ENCODE measurements around the gene TMEM202.
"Not testable (repeated sequence)": the region's sequence is repeated elsewhere in the genome, so short reads cannot be mapped to it uniquely, and the experiment has no call there.

The TMEM202 gene

GRCh38 chr15:72397796-72398588, at the start of gene TMEM202:
TMEM202 (plus strand) TSS chr15:72398305; CDS start chr15:72398327, 22 bp downstream.
- DNase-seq (ENCODE audit: low read depth in 3 of 3, low spot score in 1 of 3): no peak

DNA sequence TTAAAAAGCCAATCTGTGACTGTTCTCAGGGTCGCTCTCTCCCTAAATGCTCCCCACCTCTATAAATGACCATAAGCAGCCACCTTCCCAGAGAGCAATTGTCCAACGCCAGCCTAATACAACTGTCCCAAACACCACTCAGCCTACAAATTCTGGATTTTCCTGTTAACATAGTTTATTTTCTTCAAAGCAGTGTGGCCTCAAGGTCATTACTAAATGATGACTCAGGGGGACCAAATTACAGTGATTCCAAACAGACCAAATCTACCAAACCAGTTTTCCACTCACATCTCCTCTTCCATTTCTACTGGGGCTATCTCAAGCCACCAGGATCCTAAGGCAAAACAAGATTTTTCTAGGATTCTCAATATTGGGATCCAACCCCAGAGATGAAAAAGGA, 44.8 kb upstream of the TMEM202 start:
- DNase-seq (ENCODE audit: low read depth in 3 of 3, low spot score in 1 of 3): no peak

GRCh38 chr15:72354496-72354895, 43.6 kb upstream of the TMEM202 start:
- no peak for DNase-seq (ENCODE audit: low read depth in 3 of 3, low spot score in 1 of 3)

DNA sequence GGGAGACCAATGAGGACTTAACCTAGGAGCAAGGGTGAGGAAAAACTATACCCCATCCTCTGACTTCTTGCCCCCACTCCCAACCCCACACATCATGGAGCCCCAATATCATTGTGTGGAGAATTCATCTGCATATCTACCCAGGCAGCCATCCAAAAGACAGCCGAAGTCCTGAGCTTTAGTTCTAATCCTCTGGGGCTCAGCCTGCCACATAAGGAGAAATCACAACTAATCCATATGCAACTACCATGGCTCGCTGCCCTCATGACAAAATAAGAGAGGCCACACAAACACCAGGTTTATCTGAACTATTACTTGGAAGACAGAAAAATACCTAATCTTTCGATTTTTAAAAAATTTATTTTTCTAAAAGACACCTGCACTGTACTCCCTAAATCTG, 40.0 kb upstream of the TMEM202 start:
- DNase-seq (ENCODE audit: low read depth in 3 of 3, low spot score in 1 of 3): no peak

GRCh38 chr15:72358650-72359171, 39.4 kb upstream of the TMEM202 start:
- DNase-seq (ENCODE audit: low read depth in 3 of 3, low spot score in 1 of 3): no peak

DNA sequence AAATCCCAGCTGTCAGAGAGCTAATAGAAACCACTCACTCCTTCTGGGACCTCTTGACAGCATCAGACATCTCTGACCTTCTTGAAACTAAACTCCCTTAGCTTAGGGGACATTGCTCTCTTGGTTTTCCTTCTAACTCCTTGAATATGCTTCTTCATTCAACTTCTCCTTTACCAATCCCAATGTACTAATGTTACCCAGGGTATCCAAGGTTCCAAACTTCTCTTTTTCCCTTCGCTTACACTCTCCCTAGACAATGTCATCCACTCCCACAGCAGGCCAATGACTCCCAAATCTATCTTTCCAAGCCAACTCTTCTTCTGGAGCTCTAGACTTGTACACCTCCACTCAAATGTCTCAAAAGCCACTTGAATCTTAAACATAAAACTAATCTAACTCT, 36.9 kb upstream of the TMEM202 start:
- DNase-seq (ENCODE audit: low read depth in 3 of 3, low spot score in 1 of 3): no peak

GRCh38 chr15:72365844-72366243, 32.3 kb upstream of the TMEM202 start:
- no peak for DNase-seq (ENCODE audit: low read depth in 3 of 3, low spot score in 1 of 3)

GRCh38 chr15:72368325-72368724, 29.8 kb upstream of the TMEM202 start:
- DNase-seq (ENCODE audit: low read depth in 3 of 3, low spot score in 1 of 3): no peak

- no peak for DNase-seq (ENCODE audit: low read depth in 3 of 3, low spot score in 1 of 3)
Observed at GRCh38 chr15:72368899-72369298, 29.2 kb upstream of the TMEM202 start.

GRCh38 chr15:72369964-72370363, 28.1 kb upstream of the TMEM202 start:
- DNase-seq (ENCODE audit: low read depth in 3 of 3, low spot score in 1 of 3): no peak

GRCh38 chr15:72372361-72372760, 25.7 kb upstream of the TMEM202 start:
- no peak for DNase-seq (ENCODE audit: low read depth in 3 of 3, low spot score in 1 of 3)

DNA sequence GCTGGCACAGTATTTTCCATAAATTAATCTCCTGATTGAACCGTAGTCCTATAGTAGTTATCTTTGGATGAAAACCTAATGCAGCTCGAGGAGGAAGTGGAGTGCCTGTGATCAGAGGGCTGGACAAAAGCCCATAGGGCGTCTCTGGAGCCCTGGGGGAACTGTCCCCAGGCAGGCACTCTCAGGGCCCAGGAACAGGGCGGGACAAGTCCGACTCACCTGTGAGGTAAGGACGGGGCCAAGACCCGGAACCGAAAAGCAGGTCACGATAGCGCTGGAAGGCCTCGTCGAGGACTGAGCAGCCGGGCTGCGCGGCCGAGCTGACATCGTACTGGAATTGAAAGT, 22.6 kb upstream of the TMEM202 start:
- no peak for DNase-seq (ENCODE audit: low read depth in 3 of 3, low spot score in 1 of 3)

GRCh38 chr15:72375846-72376581, 22.1 kb upstream of the TMEM202 start, which contains the start of gene HEXA:
HEXA (minus strand) TSS chr15:72376014; CDS start chr15:72375972, 42 bp downstream.
- peak; percentile 84 to 98 (median 88) for DNase-seq (ENCODE audit: low read depth in 3 of 3, low spot score in 1 of 3)

DNA sequence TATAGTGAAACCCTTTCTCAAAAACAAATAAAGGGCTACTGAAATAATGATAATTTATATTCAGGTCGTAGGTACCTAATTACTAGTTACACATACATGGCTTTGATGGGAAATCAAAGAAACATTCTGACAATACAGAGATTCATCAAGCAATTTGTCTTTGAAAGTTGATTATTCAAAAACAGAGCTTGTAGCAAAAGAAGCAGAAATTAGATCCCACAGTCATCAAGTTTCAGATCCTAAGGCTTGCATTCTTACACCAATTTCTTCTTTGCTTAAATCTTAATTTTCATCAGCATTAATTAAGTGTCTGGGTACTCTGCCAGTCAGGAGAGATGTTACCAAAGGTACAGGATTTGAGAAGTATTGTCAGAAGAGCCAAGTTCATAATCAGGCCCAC, 20.8 kb upstream of the TMEM202 start:
- DNase-seq (ENCODE audit: low read depth in 3 of 3, low spot score in 1 of 3): no peak

DNA sequence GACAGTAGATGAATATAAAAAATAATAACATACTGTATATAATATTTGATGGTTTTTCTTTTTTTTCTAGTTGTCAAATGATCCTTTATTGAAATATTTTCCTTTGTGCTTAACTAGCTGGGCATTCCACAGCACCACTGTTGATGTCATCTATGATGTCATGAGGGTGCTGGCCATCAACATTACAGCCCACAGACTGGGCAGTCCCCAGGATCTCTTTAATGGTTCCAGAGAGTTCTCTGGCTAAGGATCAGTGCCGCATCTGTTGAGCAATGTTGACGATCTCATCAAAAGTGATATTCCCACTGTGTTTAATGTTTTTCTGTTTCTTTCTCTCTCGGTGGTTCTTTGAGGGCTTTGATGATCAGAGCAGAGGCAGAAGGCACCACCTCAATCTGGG, 19.0 kb upstream of the TMEM202 start:
- not testable (repeated sequence) for DNase-seq (ENCODE audit: low read depth in 3 of 3, low spot score in 1 of 3)

DNA sequence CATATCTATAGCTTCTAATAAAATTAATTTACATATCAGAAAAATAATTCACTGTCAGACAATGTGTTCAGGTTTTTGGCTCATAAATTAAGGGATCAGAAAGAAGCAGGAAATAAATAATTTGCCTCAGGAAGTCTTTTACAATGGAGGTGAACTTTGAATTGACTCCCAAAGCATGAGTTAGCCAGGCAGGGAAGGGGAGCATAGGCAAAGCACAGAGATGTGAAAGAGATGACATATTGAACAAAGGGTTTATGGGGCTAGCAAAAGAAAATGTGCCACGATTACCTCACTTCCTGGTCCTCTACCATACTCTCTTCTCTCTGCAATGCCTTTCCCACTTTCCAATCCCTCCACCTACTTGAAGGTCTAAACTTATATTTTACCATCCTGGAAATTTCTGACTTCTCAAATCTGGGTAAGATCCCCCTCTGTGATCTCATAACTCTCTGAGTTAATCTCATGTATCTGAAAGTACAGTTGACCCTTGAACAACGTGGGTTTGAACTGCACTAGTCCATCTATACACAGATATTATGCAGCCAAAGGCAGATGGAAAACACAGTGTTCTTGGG, 18.2 kb upstream of the TMEM202 start:
- no peak for DNase-seq (ENCODE audit: low read depth in 3 of 3, low spot score in 1 of 3)

DNA sequence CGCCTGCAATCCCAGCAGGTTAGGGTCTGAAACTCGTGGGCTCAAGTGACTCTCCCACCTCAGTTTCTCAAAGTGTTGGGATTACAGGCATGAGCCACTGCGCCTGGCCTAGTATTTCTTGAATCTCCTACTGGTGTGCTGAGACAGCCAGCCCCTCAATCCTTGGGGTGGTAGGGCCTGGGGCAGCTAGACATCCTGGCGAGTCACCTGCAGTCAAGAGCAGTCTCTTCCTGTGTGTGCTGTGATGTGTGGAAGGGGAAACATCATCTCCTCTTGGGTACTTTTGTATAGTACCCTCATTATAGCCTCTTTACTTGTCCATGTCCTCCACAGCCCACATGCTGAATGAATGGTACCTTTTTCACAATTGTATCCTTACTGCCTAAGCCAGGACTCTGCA, 17.4 kb upstream of the TMEM202 start:
- no peak for DNase-seq (ENCODE audit: low read depth in 3 of 3, low spot score in 1 of 3)

GRCh38 chr15:72382146-72382545, 16.0 kb upstream of the TMEM202 start:
- no peak for DNase-seq (ENCODE audit: low read depth in 3 of 3, low spot score in 1 of 3)

DNA sequence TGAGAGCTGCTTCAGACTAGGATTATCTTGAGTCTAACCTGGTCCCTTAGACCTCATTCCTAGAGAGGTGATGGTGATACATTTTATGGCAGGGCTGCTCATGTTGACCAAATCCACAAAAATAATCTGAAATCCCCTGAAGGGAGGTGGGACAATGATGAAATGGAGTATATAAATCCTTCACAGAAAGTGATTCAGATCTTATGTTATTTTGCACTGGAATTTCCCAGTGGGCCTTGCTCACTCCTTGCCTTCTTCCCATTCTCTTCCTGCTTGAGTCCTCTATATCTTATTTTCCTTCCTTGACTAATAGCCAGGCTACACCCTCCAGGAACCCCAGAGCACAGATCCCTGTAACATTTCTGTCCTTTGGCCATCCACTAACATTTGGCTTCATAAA, 10.4 kb upstream of the TMEM202 start:
- DNase-seq (ENCODE audit: low read depth in 3 of 3, low spot score in 1 of 3): no peak

GRCh38 chr15:72389231-72389630, 8.9 kb upstream of the TMEM202 start:
- DNase-seq (ENCODE audit: low read depth in 3 of 3, low spot score in 1 of 3): no peak

DNA sequence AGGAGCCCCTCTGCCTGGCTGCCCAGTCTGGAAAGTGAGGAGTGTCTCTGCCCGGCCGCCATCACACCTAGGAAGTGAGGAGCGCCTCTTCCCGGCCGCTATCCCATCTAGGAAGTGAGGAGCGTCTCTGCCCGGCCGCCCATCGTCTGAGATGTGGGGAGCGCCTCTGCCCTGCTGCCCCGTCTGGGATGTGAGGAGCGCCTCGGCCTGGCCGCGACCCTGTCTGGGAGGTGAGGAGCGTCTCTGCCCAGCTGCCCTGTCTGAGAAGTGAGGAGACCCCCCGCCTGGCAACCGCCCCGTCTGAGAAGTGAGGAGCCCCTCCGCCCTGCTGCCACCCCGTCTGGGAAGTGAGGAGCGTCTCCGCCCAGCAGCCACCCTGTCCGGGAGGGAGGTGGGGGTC, 1.8 kb upstream of the TMEM202 start:
- DNase-seq (ENCODE audit: low read depth in 3 of 3, low spot score in 1 of 3): not testable (repeated sequence)

- no peak for DNase-seq (ENCODE audit: low read depth in 3 of 3, low spot score in 1 of 3)
Observed at GRCh38 chr15:72398648-72399047, 543 bp downstream of the TMEM202 start.

Measured in stimulated activated CD4-positive, alpha-beta T cell treated with anti-CD3 and anti-CD28 coated beads, TNF-alpha, amount 100 ng/mL, for 1 hour (primary cell).